GM21423 (cell line): ENCODE data around the gene ALDH1B1.

Source experiments
- ATAC-seq: cut with Tn5 transposase; IDR thresholded peaks from one replicate; pipeline ENCODE4 v1.9.1; 2021; ENCODE audit warnings: mild to moderate bottlenecking, moderate library complexity; ENCODE audit not compliant: unreplicated experiment

Gene ALDH1B1

DNA sequence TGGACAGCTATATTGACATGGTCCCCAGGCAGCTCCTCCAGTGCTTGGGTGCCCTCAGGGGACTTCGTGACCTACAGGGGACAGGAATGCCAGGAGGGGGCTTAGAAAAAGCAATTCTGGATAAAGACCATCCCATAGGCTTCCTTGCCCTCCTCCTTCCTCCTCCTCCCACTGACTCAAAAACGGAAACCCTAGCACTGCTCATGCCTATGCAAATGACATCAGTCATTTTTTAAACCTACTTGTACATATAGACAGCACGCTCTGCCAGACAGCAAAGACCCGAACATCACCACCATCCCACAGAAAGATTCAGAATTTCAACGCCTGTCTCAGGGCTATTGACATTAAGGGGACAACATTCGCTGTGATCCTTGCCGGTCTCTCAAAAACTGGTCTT is 20.8 kb downstream of the ALDH1B1 start:
- ATAC-seq = no peak

DNA sequence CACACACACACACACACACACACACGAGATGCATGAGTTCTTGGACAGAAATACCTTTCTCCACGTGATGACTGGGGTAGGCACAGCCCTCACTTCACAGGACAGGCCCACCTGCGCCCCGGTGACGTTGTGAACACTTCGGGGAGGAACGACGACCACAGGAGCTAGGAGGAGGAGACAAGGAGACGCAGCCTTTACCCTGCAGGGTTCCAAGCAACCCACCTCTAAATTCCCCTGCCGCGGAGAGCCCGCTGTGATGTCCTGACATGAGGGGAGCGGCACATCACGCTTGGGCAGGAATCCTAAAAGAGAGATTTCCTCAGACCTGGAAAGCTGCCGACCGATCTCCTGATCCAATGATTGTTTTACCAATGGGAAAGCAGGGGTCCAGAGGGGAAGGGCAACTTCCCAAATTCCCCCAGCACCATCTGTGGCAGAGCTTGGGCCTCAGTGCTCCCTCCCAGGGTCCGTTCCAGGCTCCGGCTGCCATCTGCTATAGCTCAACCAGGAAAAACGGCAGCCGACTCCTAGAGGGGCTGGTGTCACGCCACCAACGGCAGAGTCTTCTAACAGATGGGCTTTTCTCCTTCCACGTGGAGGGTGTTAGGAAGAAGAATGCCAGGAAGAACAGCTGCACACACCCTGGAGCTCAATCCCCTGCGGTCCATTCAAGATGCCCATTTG is 21.7 kb downstream of the ALDH1B1 start:
- no peak for ATAC-seq

DNA sequence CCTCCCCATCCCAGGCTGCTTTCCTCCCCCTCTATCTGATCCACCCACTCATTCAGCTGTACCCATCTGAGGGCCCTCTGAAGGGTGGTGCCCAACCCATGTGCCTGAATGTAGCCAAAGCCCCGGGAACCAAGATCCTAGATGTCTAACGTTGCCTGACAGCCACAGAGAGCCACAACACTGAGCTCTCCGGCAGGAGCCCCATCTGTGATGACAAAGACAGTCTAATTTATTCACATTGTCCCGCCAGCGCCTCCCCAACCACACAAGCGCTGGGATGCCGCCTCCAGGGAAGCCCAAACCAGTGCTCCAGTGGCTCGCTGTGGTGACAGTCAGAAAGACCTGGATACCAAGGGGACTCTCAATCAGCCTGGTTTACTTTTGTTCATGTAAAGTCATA is 23.4 kb downstream of the ALDH1B1 start:
- no peak for ATAC-seq

DNA sequence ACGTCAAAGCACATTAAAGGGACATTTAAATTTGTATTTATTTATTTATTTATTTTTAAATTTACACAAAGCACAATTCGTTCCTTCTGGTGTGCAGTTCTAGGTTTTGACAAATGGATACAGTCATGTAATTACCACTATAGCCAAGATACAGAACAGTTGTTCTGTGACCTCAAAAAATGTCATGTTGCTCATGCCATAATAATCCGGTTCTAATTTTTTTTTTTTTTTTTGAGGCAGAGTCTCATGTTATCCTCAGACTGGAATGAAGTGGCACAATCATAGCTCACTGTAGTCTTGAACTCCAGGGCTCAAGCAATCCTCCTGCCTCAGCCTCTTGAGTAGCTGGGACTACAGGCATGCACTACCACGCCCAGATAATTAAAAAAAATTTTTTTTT is 24.0 kb downstream of the ALDH1B1 start:
- no peak for ATAC-seq

DNA sequence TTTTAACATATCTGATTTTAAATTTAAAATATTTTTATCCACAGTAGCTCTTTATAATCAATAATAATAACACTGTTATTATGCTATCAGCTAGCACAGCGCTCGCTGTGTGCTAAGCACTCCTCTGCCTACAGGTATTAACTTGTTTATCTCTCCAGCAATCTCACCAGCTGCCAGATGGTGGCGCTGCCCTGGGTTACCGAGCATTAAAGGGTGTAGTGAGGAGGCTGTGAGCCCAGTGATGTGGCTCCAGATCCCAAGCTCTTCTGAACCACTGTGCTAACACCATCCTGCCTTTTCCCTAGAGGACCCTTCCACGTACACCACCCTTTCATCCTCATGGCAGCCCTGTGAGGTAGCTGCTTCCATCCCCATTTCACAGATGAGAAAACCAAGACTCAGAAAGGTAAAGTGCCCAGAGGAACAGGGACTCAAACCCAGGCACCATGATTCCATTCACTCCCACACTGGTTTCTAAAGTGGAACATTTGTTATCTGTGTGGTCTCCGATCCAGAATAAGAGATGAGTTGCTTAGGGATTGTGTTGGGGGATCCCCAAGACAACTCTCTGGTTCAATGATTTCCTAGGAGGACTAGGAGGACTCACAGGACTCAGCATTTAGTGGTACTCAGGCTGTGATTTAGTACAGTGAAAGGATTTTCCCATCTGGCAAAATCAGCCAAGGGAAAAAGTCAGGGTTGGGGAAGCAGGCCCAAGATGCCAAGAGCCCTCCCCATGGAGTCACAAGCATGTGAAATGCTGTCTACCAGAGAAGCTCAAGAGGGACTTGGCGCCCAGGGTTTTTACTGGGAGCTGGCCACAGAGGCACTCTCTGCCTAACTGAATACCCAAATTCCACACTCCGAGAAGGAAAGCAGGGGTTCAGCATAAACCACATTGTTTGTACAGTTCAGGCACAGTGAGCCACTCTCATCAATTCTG is 24.8 kb downstream of the ALDH1B1 start:
- ATAC-seq = peak; percentile 54

DNA sequence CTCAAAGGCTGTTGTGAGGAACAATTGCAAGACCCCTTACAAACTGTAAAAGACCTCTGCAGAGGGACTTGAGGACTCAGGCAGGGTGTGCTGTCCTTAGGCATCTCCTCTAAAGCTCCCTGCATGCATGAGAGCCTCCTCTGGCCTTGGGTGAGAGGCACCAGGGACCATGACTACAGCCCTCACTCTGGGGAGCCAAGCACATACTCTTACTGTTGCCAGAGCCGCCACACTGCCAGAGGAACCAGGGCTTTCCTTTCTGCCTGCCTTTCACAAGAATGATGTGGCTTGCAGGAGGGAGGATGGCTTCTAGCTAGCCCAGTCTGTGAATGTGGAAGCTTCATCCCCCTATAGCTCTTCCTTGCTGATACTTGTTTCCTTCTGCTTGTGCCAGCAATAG is 25.9 kb downstream of the ALDH1B1 start:
- ATAC-seq = no peak

DNA sequence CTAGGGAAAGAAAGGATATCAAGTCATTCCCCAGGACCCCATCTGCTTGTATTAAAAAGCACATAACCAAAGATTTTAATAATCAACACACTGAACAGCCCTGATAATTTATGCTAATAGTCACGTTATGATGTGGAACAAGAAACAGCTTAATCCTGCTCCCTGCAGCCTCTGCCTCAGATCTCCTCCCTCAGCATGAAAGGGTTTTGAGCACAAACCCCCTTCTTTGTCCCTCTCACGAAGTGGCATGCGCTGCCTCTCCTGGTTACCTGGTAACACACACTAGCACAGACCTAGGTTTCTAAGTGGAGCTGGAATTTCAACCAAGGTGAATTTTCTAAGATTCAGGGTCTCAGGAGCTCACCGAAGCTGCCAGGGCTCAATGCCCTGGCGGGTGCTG is 26.7 kb downstream of the ALDH1B1 start:
- no peak for ATAC-seq

DNA sequence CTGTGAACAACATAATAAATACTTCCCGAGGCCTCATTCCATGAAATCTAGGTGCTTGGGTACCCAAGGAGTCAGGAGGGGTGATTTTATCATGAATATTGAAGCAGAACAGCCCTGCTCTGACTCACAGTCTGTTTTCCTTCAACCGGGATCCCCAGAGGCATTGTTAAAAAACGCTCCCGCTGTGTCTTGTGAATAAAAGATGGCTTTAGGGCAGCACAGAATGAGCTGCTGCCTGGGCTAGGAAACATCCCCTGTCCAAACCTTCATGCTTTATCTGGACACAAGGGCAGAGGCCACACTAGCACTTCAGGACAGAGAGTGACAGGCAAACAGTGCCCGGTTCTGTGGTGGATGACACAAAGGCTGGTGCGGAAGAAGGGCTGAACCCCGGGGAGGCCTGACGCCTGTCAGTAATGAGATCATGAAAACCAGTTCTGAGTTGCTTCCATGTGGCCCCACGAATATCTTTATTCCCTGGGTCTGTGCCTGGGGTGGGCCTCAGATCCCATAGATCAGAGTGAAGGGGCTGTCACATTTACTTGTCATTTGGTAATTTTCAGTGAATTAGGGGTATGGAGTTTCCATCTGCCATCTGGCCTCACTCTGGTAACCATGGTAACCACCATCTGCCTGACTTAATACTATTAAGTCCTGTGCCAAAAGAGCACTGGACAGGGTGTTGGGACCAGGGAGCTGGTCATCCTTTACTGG is 29.2 kb downstream of the ALDH1B1 start:
- no peak for ATAC-seq

DNA sequence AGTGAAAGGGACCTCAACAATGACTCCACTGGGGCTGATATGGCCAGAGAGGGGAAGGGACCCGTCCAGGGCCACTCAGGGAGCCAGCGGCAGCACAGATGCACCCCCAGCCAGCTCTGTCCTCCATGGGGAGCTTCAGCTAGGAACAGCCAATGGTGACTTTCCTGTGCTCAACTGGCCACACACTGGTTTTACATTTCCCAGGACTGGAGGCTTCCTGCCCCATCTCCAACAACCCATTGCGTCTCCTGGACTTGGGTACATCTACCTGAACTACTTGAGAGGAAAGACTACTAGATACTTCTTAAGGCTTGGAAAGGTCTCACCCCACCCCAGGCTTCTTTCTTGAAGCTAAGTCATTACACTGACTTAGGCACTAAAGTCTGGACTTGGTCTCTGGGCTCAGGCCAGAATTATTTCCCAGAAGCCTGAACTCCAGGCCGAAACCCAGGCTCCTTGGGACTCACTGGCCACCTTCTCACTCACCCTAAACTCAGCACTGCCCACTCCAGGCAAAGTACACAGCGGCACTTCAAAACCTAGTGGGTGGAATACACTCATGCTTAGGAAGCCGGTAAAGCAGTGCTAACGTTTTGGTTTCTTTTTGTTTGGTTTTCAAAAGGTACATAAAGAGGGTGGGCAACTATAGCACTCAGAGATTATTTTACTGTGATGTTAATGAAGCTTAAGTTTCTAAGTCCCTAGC is 30.2 kb downstream of the ALDH1B1 start:
- ATAC-seq = no peak

DNA sequence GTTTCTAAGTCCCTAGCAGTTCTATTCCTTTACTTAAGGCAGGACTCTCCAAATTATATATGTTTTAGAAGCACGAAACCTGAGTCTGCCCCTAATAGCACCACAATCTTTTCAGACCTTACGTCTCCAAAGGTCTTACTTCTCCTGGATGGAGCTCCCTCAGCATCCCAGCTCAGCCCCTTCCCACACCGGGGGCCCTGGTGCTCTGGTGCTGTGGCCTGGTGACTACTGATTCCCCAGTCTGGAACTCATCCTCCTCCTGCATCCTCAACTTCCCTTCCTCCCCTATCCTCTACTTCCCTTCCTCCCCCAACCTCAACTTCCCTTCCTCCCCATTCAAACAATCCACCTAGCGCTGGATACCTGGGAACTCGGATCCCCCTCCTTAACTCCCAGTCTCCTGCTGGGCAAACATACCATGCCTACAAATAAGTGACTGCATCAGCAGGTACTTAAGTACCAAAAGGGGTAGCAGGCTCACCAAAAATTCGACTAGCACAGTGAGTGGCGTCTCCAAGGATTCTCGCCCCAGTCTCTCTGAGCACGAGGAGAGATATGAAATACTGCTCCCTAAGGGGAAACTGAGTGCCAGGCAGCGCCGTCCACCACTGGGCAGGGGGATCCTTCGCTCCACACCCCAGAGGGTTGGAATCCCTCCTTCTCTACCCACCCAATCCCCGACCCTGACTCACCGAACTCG is 30.9 kb downstream of the ALDH1B1 start:
- no peak for ATAC-seq

DNA sequence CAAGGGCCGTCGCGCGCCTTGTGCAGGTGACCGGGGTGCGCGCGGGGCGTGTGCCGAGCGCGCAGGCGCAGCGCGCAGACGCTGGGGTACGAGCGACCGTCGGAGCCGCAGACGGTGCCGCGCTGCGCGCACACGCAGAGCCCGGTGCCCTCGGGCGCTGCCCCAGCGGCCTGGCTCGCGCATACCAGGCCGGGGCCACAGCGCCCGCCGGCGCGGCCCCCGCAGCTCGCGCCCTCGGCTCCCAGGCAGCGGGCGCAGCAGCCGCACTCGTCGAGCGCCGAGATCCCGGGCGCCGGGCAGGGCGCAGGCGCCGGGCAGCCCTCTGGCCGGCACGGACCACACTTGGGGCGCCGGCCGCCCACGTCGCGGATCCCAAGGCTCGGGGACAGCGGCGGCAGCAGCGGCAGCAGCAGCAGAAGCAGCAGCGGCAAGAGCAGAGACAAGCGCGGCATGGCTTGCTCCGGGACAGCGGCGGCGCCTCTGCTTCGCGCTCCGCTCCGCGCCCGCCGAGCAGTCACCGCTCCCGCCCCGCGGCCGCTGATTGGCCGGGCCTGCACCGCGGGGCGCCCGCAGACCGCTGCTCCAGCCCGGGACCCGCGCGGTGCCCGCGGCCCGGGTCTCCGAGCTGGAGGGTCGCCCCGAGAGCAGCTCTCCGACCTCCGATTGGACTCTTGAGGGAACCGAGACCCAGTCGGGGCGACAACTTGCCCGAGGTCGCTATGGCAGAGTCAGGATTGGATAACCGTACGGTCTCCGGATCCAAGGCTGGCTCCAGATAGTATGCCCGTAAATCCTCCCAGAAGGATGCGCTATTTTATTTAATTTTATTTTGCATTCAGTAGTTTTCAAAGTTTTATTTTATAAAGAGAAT is 31.7 kb downstream of the ALDH1B1 start, which contains the start of gene IGFBPL1:
IGFBPL1 (minus strand) TSS at position 482 of the 871 bp plus-strand sequence; CDS start at position 452, 30 bp downstream.
- ATAC-seq = peak; percentile 54

DNA sequence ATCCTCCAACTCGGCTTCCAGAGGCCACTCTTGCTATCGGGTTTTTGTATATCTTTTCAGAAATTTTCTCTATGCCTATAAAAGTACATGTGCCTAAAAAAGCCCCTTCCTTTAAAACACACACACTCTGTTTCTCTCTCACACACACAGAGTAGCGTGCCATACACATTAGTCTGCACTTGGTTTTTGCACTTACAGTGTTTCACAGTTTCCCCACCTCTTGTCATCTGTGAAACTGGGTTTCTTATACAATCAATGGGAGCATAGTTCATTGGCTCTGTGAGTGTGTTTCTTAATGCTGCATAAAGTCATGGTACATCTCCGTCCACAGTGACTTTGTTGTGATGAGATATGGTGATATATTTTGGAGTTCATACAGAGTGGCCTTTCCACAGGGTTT is 32.4 kb downstream of the ALDH1B1 start:
- no peak for ATAC-seq

DNA sequence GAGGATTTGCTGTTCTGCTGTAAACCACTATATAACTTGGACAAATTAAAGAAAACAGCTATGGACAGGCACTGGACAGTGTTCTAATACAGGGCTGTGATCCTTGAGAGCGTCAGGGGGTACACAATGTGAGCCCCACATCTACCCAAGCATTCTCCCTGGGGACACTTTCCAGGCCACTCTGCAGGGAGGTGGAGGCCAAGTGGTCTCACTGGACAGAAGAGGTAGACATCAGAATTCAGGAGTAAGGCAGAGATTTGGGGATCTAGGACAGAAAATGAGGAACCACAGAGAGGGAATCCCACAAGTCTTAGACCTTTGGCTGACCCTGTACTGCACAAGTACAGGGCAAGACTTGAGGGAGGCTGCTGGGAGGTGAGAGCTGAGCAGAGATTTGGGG is 35.6 kb downstream of the ALDH1B1 start:
- ATAC-seq = no peak

DNA sequence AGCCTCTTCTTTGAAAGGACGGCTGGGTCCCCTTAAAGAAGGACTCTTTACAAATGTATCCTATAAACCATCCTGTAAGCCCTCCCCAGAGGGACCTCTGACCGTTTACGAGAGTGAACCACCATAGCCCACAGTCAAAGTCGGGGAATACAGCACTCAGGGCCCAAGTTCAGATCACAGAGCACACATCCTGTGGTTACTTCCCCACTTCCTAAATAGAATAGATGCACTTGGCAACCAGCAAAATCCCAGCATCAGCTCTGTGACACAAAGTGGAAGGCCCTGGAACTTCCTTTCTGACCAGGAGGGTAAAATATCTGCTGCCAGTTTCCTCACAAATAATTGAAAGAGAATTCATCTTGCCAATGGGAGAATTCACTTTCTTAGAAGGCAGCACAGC is 38.6 kb downstream of the ALDH1B1 start:
- no peak for ATAC-seq

DNA sequence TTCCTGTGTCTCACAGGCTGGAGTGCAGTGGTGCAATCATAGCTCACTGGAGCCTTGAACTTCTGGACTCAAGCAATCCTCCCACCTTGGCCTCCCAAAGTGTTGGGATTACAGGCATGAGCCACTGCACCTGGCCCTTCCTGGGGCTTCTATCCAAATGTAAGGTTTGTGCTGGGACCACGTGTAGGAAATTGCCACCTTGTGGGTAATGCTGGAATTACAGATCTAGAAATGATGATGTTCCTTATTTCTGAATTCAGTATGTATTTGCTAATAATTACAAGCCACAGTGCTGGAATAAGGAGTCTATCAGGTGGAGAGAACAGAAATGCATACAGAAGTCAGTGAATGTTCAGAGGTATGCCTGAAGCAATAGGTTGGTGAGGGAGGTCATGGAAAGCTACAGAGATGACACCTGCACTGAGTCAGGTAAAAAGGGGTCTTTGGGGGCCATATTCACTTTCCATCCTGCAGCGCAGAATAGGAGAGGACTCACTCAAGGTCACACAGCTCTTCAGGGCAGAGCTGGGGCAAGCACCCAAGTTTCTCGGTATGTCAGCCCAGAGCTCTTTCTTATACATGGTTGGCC is 40.5 kb downstream of the ALDH1B1 start:
- ATAC-seq = no peak

DNA sequence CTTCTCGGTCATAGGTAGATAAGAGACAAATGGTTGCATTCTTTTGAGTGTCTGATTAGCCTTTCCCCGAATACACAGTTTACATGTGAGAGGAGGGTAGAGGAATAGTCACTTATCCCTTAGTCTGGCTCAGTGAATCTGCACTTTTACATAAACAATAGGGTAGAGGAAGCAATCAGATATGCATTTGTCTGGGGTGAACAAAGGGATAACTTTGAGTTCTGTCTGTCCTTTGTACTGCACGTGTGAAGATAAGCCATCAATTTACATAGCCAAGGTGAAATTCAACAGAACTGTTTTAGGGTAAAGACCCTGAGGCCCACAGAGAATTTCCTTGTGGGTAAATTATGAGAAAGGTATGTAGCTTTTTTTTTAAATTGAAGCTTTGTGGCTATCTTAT is 41.9 kb downstream of the ALDH1B1 start:
- ATAC-seq = no peak

DNA sequence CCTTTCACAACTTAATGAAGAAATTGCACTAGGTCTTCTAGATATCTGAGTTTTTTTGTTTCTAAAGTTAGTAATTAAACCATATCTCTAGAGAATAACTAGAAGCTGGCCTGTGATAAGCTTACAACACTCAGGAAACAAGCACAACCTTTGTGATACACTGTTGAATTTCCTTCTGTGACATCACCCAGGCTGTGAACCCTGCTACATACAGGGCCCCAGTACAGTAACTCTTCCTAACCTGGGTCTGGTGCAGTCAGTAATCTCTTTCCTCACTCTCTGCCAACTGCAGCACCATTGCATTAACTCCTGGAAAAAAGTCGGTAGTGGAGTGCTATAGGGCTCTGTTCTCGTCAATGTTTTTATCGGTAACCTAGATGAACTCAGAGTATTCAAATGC is 42.4 kb downstream of the ALDH1B1 start:
- no peak for ATAC-seq

DNA sequence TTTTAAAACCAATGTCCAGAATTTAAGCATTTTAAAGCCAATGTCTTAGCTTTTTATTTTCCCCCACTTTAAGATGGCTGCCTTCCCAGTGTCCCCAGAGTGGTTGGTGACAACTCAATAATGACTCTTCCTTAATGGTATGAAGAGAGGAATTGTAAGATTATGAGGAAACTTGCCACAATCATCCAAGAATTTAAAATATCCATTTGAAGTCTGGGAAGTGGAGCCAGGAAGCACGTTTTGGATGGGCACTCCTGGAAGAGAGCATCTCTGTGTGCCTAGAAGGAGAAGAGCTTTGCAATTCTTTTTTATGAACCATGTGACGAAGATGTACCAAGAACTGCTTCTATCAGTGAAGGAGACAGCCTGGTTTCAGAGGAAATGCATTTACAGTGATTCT is 43.0 kb downstream of the ALDH1B1 start:
- no peak for ATAC-seq

DNA sequence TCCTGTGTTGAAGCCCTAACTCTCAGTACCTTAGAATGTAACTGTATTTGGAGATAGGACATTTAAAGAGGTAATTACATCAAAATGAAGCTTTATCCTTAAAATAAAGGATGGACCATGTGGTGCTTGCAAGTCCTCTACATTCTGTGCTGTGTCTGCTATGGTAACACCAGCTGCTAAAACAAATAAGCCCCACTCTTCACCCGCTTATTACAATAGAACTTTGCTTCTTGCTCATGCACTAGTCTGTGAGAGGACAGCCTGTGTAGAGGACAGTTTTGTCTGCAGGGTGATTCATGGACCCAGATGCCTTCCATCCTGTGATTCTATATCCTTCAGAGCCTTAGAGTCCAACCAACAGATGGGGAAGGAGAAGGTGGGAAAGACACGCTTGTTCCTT is 44.2 kb downstream of the ALDH1B1 start:
- no peak for ATAC-seq
